Natural killer cell (primary cell): ENCODE data around the gene ZNF593OS. TPM values are rescaled to one million over a fixed set of nuclear protein-coding genes. Genes with fewer than 3 reads are reported as not detected.

Experiments used
- ATAC-seq, 3 donors: fragments of 150-1000 bp in 2 of 3; fragments of 200-7000 bp in 1 of 3; cut with Tn5 transposase; 1 replicate in 1 of 3; 2 replicates in 2 of 3; pipeline ENCODE4 v1.10.0; 2021; ENCODE audit warnings: mild to moderate bottlenecking in 2 of 3, moderate library complexity in 2 of 3
- DNase-seq, 2 donors: peaks; one replicate each; pipeline versions ENCODE4 v3.0.0 to v3.0.0-alpha.2; 2013 to 2021; ENCODE audit warnings: mixed read lengths in 1 of 2
- H3K27ac ChIP-seq: one replicate; pipeline ENCODE4 v1.5.1; 2013; ENCODE audit warnings: mild to moderate bottlenecking, low read length
- H3K27me3 ChIP-seq: one replicate; pipeline ENCODE4 v1.6.1; 2013; ENCODE audit warnings: low read length; ENCODE audit not compliant: control insufficient read depth, insufficient read depth
- H3K36me3 ChIP-seq: one replicate; pipeline ENCODE4 v1.6.1; 2013; ENCODE audit warnings: low read length; ENCODE audit not compliant: control insufficient read depth, insufficient read depth
- H3K4me1 ChIP-seq: one replicate; pipeline ENCODE4 v1.6.1; 2013; ENCODE audit warnings: low read length; ENCODE audit not compliant: control insufficient read depth, insufficient read depth
- H3K4me3 ChIP-seq: one replicate; pipeline ENCODE4 v1.5.1; 2013; ENCODE audit warnings: low read length
- H3K9me3 ChIP-seq: one replicate; pipeline ENCODE4 v1.6.1; 2013; ENCODE audit warnings: low read length; ENCODE audit not compliant: control insufficient read depth, insufficient read depth
- H3K27ac Mint-ChIP-seq, 2 donors: one replicate each; pipeline ENCODE4 v1.8.0; 2022; ENCODE audit warnings: mild to moderate bottlenecking in 2 of 2, mixed read lengths in 2 of 2, moderate library complexity in 1 of 2
- H3K27me3 Mint-ChIP-seq, 2 donors: one replicate each; pipeline ENCODE4 v1.8.0; 2022; ENCODE audit warnings: low read depth in 2 of 2, mixed read lengths in 2 of 2
- H3K36me3 Mint-ChIP-seq: one replicate; pipeline ENCODE4 v1.8.0; 2022; ENCODE audit warnings: mixed read lengths
- H3K4me1 Mint-ChIP-seq, 2 donors: one replicate each; pipeline ENCODE4 v1.8.0; 2022; ENCODE audit warnings: mixed read lengths in 2 of 2
- H3K4me3 Mint-ChIP-seq: one replicate; pipeline ENCODE4 v1.8.0; 2022; ENCODE audit warnings: mild to moderate bottlenecking, moderate library complexity, mixed read lengths
- H3K9me3 Mint-ChIP-seq, 2 donors: one replicate each; pipeline ENCODE4 v1.8.0; 2022; ENCODE audit warnings: mixed read lengths in 2 of 2
- WGBS: methylation state at CpG from one replicate; pipeline ENCODE4 v1.1.7; 2013; ENCODE audit warnings: missing lambda C conversion rate; ENCODE audit not compliant: insufficient coverage; 5-methylcytosine and 5-hydroxymethylcytosine counted together
- intact Hi-C: fragments of 100-400 bp; cut with micrococcal nuclease; formaldehyde crosslinking; loops from one replicate; pipeline ENCODE4 v1.14.2; 2022
- total RNA-seq, 4 donors: library from RNA; stranded (reverse); fragments of 120-200 nt in 1 of 4; gene quantifications; one replicate each; pipeline versions ENCODE4 v1.2.3 to v1.2.4, GENCODE V29; 2013 to 2022
- TF ChIP-seq, protein P1 (sequence below): fragments of 200-600 bp; IDR thresholded peaks from one replicate; pipeline ENCODE4 v1.8.0; 2022; ENCODE audit warnings: antibody characterized with exemption

ZNF593OS gene
- total RNA-seq, 3 donors from 2014 or later (not counting 1 experiment from before 2014, with no cell fraction given), result not detected

DNA sequence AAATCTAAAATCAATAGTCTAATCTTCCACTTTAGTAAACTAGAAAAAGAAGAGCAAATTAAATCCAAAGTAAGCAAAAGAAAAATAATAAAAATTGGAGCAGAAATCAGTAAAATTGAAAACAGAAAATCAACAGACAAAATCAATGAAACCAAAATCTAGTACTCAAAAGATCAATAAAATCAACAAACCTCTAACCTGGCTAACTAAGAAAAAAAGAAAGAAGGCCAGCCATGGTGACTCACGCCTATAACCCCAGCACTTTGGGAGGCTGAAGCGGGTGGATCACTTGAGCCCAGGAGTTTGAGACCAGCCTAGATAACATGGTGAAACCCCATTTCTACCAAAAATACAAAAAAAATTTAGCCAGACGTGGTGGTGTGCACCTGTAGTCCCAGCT, 37.2 kb downstream of the ZNF593OS start:
- H3K9me3 ChIP-seq, result no peaks in the 10 kb centered on the region
- WGBS, result 100% methylated on average over 2 of the region's 3 CpGs
- TF ChIP-seq, protein P1, sequence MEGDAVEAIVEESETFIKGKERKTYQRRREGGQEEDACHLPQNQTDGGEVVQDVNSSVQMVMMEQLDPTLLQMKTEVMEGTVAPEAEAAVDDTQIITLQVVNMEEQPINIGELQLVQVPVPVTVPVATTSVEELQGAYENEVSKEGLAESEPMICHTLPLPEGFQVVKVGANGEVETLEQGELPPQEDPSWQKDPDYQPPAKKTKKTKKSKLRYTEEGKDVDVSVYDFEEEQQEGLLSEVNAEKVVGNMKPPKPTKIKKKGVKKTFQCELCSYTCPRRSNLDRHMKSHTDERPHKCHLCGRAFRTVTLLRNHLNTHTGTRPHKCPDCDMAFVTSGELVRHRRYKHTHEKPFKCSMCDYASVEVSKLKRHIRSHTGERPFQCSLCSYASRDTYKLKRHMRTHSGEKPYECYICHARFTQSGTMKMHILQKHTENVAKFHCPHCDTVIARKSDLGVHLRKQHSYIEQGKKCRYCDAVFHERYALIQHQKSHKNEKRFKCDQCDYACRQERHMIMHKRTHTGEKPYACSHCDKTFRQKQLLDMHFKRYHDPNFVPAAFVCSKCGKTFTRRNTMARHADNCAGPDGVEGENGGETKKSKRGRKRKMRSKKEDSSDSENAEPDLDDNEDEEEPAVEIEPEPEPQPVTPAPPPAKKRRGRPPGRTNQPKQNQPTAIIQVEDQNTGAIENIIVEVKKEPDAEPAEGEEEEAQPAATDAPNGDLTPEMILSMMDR, result no peak
- DNase-seq (no peak), ATAC-seq (no peak)
- Mint-ChIP-seq H3K27me3 (peaks cover 27 to 54% of the 10 kb centered on the region in 2 donors), H3K36me3 (no peaks in the 10 kb centered on the region), H3K4me1 (no peaks in the 10 kb centered on the region), H3K9me3 (no peaks in the 10 kb centered on the region), H3K27ac (no peak overlapping the region), H3K4me3 (no peak overlapping the region)
- no peak overlapping the region for H3K4me3 ChIP-seq
- no peaks in the 10 kb centered on the region for H3K4me1 ChIP-seq
- H3K27ac ChIP-seq, result no peak overlapping the region
- no peaks in the 10 kb centered on the region for H3K36me3 ChIP-seq
- H3K27me3 ChIP-seq, result peaks cover 15% of the 10 kb centered on the region
- intact Hi-C loops, result no loop called here

DNA sequence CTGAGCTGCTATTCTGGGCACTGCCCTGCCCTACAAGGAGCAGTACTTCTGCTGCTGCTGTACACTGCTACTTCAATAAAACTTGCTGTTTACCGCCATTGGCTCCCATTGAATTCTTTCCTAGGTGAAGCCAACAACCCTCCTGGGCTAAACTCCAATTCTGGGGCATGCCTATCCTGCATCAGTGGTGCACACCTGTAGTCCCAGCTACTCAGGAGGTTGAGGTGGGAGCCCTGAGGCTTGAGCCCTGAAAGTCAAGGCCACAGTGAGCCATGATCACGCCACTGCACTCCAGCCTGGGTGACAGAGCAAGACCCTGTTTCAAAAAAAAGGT, 38.8 kb downstream of the ZNF593OS start:
- no peaks in the 10 kb centered on the region for H3K9me3 ChIP-seq
- intact Hi-C loops, result no loop called here
- Mint-ChIP-seq H3K9me3 (no peaks in the 10 kb centered on the region), H3K4me3 (no peak overlapping the region), H3K36me3 (no peaks in the 10 kb centered on the region), H3K27me3 (peaks cover 39 to 70% of the 10 kb centered on the region in 2 donors), H3K27ac (no peak overlapping the region), H3K4me1 (peaks cover 3 to 4% of the 10 kb centered on the region in 2 donors)
- DNase-seq, result no peak
- H3K4me3 ChIP-seq, result no peak overlapping the region
- H3K4me1 ChIP-seq, result peaks cover 2% of the 10 kb centered on the region
- 91% methylated on average over 2 of the region's 2 CpGs for WGBS
- no peaks in the 10 kb centered on the region for H3K36me3 ChIP-seq
- TF ChIP-seq, protein P1, result no peak
- H3K27ac ChIP-seq, result no peak overlapping the region
- peaks cover 30% of the 10 kb centered on the region for H3K27me3 ChIP-seq
- no peak for ATAC-seq

DNA sequence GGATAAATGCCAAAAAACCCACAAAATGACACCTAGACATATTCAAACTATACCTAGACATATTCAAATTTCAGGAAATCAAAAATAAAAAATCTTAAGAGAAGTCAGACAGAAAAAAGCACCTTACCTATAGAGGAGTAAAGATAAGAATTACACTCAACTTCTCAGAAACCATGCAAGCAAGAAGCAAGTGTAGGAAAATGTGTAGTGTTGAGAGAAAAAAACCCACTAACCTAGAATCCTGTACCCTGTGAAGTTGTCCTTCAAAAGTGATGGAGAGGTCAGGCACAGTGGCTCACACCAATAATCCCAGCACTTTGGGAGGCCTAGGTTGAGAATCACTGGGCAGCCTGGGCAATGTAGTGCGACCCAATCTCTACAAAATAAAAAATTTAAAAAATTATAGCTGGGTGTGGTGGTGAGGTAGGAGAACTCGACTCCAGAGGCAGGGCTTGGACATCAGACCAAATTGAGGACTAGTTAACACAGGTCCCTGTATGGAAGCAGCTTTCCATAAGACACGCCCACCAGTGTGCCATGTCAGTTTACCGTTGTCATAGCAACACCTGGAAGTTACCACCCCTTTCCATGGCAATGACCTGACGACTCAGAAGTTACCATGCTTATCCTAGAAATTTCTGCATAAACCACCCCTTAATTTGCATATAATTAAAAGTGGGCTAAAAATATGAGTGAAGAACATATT, 39.4 kb downstream of the ZNF593OS start:
- no peaks in the 10 kb centered on the region for H3K9me3 Mint-ChIP-seq
- H3K27ac Mint-ChIP-seq, result no peak overlapping the region
- Histone ChIP-seq H3K4me3 (no peak overlapping the region), H3K36me3 (no peaks in the 10 kb centered on the region), H3K4me1 (peaks cover 7% of the 10 kb centered on the region), H3K9me3 (no peaks in the 10 kb centered on the region), H3K27ac (no peak overlapping the region), H3K27me3 (peaks cover 34% of the 10 kb centered on the region)
- TF ChIP-seq, protein P1, result no peak
- no peaks in the 10 kb centered on the region for H3K36me3 Mint-ChIP-seq
- peaks cover 43 to 75% of the 10 kb centered on the region in 2 donors for H3K27me3 Mint-ChIP-seq
- no peak for ATAC-seq
- DNase-seq, result no peak
- H3K4me1 Mint-ChIP-seq, result peaks cover 8 to 9% of the 10 kb centered on the region in 2 donors
- intact Hi-C loops, result no loop called here
- H3K4me3 Mint-ChIP-seq, result no peak overlapping the region
- 94% methylated on average over 3 of the region's 5 CpGs for WGBS

DNA sequence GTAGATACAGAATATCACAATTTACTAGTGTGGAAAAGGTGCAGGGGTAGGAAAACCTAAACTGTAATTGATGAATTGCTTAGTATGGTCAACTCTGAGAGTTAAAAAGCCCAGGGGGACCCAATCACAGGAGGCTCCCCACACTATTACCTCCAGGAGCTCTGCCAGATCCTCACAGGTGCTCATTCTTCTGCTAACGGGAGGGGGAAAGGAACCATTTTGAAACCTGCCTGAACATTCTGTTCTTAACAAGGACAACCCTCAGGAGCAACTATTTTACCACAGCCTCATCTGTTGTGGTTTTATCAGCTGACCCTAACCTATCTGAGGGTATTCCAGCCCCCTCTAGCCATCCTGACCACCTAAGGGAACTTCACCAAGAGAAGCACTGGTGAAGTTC, 40.9 kb downstream of the ZNF593OS start:
- Histone ChIP-seq H3K27me3 (peaks cover 34% of the 10 kb centered on the region), H3K4me1 (peaks cover 15% of the 10 kb centered on the region), H3K36me3 (no peaks in the 10 kb centered on the region), H3K27ac (no peak overlapping the region), H3K9me3 (no peaks in the 10 kb centered on the region), H3K4me3 (no peak overlapping the region)
- DNase-seq, result no peak
- WGBS, result 56% methylated on average over 1 of the region's 1 CpG
- no peak overlapping the region for H3K27ac Mint-ChIP-seq
- H3K9me3 Mint-ChIP-seq, result no peaks in the 10 kb centered on the region
- intact Hi-C loops, result no loop called here
- peaks cover 47 to 83% of the 10 kb centered on the region in 2 donors for H3K27me3 Mint-ChIP-seq
- TF ChIP-seq, protein P1, result no peak
- H3K4me1 Mint-ChIP-seq, result peaks cover 21 to 22% of the 10 kb centered on the region in 2 donors
- H3K36me3 Mint-ChIP-seq, result no peaks in the 10 kb centered on the region
- no peak for ATAC-seq
- no peak overlapping the region for H3K4me3 Mint-ChIP-seq
